HL-60/S4 (cell line): Measurements from ENCODE around the gene COL6A3.
"Not testable (repeated sequence)": the region's sequence is repeated elsewhere in the genome, so short reads cannot be mapped to it uniquely, and the experiment has no call there.

Source experiments
- in situ Hi-C: fragments of 300-500 bp; cut with MboI; formaldehyde crosslinking; loops from 2 replicates; pipeline ENCODE4 v1.14.3; 2022; ENCODE audit warnings: low sequenced_read_pairs

COL6A3 gene

DNA sequence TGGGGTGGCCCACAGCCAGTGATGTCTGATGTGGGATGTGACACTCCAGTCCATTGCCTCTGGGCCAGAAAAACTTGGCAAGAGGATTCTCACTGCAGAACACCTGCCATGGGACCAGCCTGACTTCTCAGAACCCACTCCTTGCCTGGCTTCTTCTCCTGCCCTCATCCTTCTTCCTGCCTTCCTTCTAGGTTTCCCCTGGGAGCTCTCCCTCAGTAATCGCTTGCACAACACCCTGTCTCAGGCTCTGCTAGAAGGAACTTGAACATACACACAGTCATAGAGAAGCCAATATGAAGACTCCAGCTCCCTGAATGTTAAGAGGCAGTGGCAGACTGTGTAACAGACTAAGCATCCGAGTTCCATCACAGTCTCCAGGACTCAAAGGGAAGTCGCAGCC lies 4.3 kb upstream of the COL6A3 start:
- in situ Hi-C loops = no loop called here

GRCh38 chr2:237412988-237413776 lies 782 bp downstream of the COL6A3 start:
- in situ Hi-C loops = no loop called here

- in situ Hi-C loops = no loop called here
Observed at GRCh38 chr2:237412646-237412987, 1.3 kb downstream of the COL6A3 start.

GRCh38 chr2:237411683-237412423 lies 2.1 kb downstream of the COL6A3 start:
- in situ Hi-C loops = no loop called here

- in situ Hi-C loops = no loop called here
Observed at GRCh38 chr2:237411092-237411601, 2.8 kb downstream of the COL6A3 start.

- in situ Hi-C loops = not testable (repeated sequence)
Observed at GRCh38 chr2:237409263-237409662, 4.7 kb downstream of the COL6A3 start.

DNA sequence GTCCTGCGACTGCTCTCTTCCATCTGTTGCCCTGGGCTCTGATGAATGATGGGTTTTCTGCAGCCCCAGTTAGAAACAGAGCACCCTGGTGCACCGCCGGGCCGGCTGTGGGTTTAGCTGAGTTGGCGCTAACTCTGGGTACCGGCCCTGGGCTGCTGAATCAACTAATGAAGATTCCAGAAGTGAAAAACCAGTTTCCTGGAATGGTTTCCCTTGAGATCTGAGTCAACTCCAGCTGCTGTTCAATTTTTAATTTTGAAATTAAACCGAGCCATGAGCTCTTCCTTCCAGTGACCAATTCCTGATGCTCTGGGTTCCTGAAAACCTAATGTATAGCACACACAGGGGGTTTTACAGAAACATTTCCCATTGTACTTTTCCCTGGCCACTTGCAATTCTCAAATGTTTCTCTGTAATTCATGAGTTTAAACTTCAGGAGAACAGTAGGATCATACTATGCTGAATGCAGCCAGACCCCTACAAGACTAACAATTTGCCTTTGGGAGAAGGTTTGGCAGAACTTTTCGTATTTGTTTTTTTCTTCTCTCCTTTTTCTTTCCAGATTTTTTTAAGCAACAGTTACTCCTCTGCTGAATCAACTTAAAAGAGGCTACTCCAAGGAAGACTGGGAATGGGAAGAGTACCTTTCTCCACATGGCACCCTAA lies 5.5 kb downstream of the COL6A3 start:
- in situ Hi-C loops = no loop called here

- in situ Hi-C loops = no loop called here
Observed at GRCh38 chr2:237407700-237408099, 6.3 kb downstream of the COL6A3 start.

DNA sequence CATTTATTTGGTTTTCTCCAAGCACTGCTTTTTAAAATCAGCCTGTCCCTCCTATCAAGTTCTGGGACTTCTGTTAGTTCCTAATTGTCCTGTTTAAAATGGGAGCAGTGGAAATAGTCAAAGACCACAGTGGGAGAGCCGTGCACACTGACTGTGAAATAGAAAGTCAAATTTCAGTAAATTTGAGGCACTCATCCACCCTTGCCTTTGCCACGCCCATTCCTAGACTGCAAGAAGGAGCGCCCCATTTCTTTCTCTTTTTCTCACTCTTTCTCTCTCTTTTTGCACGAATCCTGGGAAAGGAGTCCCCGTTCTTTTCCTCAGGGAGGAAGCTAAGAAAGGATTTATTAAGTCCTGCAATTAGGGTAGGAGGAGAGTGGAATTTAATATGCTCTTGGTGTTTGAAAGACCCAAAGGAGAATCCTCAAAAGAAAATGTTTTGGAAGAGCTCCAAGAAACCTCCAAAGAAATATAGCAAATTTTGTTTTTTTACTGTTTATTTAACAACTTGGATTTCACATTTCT lies 7.5 kb downstream of the COL6A3 start:
- in situ Hi-C loops = no loop called here

- in situ Hi-C loops = no loop called here
Observed at GRCh38 chr2:237405605-237406004, 8.4 kb downstream of the COL6A3 start.

DNA sequence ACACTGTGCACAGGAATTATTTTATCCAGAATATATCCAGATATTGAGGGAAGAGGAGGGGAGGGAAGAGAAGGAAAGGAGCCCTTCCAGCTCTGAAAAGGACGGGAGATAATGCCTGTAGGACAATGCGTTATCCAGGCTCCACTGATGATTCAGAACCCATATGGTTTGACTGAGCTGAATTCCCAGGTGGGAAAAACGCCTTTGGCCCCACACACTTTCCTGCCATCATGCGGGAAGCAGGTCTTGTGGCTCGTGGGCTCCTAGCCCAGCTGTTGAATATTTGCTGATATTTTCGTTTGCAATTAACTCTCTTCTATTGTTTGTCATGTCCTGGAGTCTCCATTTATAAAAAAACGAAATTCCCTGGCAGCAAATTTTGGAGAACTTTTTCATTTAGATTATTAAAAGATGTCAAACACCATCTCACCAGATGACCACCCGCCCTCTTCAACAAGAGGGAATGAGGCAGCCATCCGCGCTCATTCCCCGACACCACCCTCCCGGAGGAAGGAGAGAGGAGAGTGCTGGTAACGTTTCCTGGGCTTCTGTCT lies 8.9 kb downstream of the COL6A3 start:
- in situ Hi-C loops = no loop called here

GRCh38 chr2:237404413-237404812 lies 9.6 kb downstream of the COL6A3 start:
- in situ Hi-C loops = no loop called here

DNA sequence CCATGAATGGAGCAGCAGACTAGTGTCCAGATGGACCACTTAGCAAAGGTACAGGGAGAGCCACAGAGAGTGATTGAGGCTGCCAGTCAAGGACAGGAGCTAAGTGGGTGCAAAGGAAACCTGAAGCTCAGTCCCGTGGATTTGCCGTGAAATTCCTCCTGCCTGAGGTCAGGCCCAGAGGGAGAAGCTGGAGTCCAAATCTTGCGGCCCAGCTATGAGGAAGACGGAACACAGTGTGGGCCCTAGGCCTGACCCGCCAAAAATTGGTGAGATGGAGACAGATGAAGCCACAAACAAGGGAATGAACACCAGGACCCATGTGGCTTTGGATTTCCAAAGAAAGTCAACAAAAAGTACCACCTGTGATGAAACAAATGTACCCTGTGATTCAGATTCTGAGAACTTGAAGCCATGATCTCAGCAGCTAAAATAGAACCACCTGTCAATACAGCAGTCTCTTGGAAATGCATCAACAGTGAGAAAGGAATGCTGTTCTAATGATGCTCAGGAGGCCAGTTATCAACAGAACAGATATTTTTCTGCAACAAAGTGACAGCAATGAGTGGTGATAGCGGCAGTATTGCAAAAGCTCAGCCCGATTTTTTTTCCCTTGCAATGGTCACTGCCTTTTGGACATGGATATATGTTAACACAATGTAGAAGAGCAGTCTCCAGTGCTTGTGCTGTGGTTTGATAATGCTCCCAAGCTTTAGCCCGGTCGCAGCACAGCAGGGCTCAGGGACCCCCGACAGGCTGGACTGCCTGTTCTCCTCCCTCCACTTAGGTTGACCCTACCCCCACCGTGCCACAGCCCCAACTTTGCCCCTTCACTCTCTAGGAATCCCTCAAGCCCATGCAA lies 10.7 kb downstream of the COL6A3 start:
- in situ Hi-C loops = no loop called here

DNA sequence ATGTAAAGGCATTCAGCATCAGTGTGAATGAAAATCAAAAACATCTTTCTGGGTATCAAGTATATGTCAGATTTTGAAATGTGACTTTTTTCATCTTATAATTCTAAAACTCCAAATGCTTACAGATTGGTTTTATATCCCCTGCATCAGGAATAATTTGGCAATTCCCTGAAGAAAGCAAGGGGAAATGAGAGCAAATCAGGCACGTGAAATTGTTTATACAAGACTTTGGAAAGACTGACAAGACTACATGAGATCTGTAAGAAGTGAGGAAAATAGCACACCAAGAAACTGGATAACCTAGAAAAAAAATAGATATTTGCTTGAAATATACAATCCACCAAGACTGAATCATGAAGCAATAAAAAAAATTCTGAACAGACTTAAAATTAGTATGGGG lies 13.8 kb downstream of the COL6A3 start:
- in situ Hi-C loops = no loop called here

DNA sequence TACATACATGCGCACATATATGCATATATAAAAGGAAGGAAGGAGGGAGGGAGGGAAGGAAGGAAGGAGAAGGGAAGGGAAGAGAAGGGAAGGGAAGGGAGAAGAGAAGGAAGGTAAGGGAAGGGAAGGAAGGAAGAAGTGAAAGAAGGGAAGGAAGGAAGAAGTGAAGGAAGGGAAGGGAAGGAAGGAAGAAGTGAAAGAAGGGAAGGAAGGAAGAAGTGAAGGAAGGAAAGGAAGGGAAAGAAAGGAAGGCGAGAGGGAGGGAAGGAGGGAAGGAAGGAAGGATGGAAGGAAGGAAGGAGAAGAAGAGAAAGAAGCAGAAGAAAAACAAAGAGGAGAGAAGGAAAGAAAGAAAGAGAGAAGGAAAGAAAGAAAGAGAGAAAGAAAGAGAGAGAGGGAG lies 16.9 kb downstream of the COL6A3 start:
- in situ Hi-C loops = no loop called here

DNA sequence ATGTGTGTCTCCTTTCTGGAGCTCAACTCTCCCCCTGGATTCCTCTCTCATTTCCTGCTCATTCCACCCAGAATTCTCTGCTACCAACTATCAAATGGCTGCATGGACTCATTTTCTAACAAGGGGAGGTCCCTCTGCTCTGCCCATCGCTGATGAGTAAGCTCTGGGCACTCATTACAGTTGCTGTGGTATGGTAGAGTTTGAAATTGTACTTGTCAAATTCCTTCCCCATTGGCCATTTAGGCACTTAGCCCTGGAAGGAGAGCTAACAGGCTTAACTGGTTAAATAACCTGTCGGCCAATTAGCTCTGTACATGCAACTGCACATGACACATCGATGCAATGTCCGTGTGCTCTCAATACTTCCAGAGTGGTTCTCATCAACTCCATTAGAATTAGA lies 20.4 kb downstream of the COL6A3 start:
- in situ Hi-C loops = no loop called here

DNA sequence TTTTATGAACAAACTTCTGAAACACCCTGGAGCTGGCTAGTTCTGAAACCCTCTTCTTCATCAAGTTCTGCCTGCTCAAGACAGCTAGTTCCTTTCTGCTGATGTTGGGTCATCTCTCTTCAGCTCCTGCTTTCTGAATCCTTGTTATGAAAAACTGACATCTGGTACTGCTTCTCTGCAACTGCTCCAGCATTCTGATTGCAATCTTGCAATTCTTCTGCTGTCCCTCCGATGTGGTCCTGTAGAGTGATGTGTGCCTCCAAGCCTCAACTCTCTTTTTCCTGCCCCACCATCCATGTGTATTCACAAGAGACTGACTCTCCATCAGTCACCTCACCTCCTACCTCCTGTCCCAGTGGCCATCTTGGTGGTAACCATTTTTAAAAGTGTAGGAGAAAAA lies 21.8 kb downstream of the COL6A3 start:
- in situ Hi-C loops = no loop called here

GRCh38 chr2:237391140-237391539 lies 22.8 kb downstream of the COL6A3 start:
- in situ Hi-C loops = no loop called here

DNA sequence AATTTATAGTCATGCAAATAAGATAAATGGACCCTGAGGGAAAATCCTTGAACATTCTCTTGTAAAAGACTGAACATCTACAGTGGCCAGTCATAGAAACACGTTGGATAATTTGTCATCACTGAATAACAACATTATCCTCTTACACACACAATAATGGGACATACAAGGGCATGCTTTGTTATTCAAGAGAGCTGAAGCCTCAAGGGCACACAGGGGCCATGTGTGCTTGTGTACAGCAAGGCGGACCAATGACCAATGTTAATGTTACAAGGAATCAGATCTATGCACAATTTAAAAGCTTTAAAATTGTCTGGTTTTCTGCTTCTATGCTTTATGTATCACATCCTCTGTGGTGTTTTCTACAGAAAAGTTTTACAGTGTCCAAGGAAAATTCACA lies 23.7 kb downstream of the COL6A3 start:
- in situ Hi-C loops = no loop called here

DNA sequence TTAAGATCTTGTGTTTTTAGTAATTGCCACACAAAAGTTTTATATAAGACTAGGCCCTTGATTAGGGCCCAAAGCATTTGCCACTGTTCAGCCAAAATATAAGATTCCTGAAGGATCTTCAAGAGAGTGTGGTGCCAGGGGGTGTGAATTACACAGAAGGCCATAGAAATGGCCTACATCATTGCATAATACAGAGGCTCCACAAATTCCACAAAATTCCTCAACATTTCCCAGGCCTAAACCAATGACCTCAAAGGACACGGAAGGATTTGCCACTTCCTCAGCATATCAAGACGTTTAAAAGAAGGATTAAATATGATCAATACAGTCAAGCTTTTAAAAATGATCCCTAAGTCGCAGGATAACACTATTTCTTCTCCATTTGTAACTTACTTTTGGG lies 24.1 kb downstream of the COL6A3 start:
- in situ Hi-C loops = no loop called here
